GM19438 (cell line): ENCODE measurements around the gene NRG2.

Source experiments
- ATAC-seq: cut with Tn5 transposase; IDR thresholded peaks from one replicate; pipeline ENCODE4 v1.9.1; 2021; ENCODE audit warnings: low read depth; ENCODE audit not compliant: unreplicated experiment

Gene NRG2

DNA sequence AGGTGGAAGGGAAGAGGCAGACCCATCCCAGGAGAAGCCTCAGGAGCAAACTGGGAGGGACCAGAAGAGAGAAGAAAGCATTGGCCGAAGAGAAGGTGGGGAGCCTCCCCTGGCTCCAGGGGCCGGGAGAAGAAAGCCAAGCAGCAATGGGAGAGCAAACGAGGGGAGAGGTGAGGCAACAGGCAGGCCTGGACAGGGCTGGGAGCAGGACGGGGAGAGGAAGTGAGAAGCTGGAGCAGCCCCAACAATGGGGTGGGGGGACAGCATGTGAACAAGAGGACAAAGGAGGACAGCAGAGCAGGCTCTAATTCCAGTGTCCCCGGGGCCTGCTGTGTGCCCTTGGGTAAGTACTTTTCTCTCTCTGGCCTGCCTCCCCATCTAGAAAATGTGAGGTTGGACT, 132.2 kb downstream of the NRG2 start:
- ATAC-seq = no peak

- no peak for ATAC-seq
Observed at GRCh38 chr5:139910036-139910435, 133.1 kb downstream of the NRG2 start.

DNA sequence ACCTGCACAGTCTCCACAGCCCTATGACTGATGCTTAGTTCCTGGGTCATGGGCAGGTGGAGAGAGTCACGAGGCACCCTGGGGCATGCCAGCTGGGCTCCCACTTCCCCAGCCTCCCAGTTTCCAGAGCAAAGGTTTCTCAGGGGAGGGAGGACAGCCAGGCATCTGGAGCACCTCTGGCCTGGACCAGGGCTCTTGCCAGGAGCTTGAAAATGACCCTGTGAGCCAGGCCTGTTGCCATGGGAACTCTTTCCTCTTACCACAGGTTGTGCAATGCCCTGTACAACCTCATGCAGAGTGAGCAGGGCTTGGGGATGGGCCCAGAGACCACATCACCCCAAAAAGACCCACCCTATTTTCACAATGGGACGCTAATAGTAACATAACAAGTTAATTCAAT, 134.3 kb downstream of the NRG2 start:
- ATAC-seq = no peak

- no peak for ATAC-seq
Observed at GRCh38 chr5:139906661-139907060, 136.4 kb downstream of the NRG2 start.

DNA sequence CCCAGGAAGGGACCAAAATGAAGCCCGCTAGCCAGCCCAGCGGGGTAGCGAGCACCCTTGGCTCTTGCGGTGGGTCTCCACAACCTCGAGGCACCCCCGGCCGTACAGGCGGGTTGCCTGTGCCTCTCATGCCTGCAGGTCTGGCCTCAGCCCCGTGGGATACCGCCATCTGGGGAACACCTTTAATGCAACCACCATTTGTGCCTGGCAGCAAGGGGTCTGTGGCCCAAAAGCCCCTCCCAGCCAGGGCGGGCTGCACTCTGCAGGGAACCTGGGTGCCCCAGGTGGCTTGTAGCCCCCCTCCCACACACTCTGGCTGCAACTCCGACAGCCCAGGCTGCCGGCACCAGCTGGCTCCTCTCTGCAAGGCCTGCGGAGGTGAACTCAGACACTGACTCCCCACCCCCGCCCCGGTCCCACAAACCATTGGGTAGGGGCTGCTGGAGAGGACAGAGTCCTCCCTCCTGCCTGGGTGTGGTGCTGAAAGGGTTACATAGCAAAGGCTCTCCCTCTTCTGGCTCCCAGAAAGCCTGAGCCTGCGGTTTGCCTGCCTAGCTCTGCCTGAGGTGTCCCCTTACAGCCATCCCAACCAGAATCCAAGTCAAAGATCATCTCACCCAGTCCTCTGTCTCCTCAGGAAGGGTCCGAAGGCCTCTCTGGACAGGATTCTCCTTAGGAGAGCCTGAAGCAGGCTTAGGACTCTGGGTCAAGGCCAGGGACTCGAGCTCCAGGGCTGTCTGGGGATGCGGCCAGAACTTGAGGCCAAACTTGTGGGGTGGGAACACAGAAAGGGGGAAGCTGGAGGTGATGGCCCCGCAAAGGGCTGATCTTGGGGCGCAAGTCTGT, 138.1 kb downstream of the NRG2 start:
- no peak for ATAC-seq

- ATAC-seq = no peak
Observed at GRCh38 chr5:139904566-139904815, 138.6 kb downstream of the NRG2 start.

DNA sequence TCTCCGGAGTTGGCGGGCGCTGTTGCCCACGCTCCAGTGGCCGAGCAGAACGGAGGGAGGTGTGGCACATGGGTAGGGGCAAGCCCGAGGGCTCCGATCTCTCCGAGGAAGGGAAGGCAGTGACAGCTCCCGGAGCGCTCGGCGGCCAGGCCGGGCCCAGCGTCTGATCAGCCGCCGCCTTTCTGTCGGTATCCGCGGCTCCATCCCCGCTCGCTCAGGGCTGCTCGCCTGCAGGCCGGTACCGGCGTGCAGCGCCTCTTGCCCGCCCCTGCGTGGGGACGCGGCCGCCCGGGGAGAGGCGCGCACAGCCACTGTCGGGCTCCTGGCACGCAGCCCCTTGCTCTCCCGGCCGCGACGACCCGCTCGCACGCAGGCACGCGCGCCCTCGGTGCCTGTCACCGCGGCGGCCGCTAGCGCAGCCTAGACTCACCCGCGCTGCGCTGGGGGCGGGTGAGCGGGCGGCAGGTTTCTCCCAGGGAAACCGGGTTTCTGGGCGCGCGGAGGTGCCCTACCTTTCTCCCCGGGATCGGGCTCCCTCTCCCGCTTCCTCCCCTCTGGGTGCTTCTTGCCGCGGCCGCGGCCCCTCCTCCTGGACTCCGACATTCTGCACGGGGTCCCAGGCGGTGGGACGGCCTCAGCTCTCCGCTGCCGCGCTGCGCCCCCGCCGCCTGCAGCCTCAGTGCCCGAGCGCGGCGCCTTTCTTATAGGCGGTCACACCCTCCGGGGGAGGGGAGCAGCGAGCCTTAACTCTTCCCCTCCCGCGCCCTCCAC, 139.1 kb downstream of the NRG2 start:
- ATAC-seq = no peak

DNA sequence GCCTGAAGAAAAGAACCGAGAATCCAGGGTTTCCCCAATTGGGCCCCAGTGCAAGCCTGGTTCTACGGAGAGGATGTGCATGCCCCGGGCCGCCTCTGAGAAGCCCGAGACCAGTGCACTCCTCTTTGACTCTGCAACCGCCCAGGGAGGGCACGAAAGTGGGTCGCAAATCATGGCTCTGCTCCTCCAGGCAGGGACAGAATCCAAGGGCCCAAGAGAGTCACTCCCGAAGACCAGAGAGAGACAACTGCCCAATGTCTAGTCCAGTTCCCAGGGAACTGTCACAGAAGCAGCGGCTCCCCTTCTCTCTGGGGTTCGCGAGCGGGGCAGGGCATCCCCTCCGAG, 139.7 kb downstream of the NRG2 start:
- no peak for ATAC-seq

DNA sequence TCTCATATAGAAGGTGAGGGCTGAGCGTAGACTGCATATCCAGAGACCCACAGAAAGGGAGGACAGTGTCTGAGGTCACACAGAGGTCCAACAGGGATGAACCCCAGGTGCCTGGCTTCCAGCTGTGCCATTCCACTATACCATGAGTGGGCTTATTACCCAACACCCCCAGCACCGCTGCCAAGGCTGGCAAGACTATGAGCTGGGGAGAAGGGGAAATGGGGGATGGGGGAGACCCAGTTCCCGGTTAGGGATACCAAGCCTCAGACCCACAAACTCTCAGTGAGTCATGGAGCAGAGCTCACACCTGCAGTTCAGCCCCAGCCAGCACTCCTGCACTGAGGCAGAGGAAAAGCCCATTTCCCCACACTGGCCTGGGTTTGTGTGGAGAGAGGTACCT, 141.1 kb downstream of the NRG2 start:
- no peak for ATAC-seq

DNA sequence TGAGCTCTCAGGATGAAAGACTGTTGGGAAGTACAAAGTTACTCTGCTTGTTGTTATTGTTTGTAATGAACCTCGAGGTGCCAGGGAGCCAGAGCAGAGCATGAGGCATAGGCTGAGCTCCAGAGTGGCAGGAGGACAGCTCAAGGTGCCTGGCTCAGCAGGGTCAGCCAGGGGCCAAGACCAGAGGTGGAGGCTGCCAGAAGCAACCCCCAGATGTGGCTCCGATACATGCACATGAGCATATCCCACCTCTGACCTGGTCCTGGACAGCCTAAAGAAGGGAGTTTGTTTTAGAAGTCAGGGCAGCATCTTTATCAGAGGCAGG, 141.9 kb downstream of the NRG2 start:
- no peak for ATAC-seq

DNA sequence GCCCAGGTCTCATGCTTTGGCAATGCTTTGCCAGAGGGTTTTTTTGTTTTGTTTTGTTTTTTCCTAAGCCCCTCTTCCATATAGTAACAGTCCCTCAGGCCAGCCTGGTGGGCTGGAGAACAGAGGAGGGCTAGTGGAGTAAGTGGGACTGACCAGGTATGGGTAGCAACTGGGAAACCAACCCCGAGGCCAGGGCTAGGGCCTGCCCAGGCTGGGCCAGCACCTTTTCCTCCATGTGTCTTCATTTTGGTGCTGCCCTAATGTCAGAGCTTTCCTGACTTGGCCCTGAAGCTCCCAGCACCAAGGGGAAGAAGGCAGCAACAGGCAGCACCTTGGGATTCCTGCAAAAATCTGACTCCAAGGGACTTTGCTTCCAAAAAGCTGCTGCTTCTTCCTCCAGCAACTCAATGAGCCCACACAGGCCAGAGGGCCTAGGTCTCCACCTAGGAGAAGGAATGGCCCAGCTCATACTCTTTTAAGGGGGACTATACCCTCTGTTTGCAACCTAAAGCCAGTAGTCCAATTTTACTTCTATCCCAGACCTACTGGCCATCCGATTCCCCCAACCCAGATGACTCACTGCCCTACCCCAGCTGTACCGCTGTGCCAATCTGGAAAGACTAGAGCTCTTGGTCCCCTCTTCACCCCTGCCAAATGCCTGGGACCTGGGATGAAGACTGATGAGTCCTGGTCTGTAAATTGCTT, 142.4 kb downstream of the NRG2 start:
- no peak for ATAC-seq

- ATAC-seq = no peak
Observed at GRCh38 chr5:139898981-139899380, 144.1 kb downstream of the NRG2 start.

DNA sequence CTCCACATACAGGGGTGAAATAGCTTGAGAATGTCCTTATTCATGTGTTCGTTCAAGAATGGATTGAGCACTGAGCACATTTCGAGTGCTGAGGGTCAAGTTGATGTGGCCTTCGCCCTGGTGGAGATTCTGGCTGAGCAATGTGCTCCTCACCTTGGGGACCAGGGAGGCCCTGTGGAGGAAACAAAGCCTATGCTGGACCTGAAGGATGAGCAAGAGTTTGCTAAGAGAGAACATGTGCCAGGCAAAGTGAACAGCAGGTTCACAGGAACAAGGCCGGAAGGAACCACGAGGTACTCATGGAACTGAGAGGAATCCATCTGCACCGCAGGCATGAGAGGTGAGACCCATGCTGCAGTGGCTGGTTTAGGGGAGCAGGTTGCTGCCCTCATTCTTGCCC, 145.1 kb downstream of the NRG2 start:
- no peak for ATAC-seq

GRCh38 chr5:139897342-139897741, 145.8 kb downstream of the NRG2 start:
- ATAC-seq = no peak

DNA sequence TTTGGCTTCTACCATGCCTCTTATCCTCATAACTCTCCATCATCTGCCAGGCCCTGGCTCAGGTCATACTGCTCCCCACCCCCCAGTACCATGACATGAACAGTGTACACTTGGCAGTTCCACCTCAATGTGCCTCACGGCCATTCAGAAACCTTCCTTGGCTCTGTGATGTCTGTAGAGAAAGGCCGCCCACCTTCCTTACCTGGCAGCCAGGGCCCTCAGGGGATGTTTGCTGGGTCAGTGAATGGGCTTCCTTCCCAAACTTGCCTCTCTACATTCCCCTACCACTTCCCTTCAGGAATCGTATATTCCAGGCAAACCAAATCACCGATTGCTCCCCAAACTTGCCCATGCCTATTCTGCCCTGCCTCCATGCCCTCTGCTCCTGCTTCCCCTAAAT, 146.4 kb downstream of the NRG2 start:
- ATAC-seq = no peak

DNA sequence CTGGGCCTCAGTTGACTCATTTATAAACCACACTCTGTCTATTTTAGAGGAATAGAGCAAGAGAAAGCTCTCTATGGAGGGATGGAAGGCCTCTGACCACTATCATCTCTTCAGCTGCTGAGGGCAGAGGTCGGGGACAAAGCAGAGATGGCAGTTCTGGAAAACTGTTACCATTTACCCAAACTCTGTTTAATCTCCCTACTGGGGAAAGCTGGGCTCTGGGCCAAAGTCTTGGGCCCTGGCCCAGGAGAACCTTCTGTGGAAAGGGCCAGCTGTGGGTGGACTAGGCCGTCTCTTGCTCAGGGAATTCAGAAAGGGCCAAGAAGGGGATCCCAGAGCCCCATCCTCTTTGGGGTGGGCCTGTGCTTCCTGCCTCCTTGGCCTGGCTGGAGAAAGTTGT, 147.5 kb downstream of the NRG2 start:
- no peak for ATAC-seq

DNA sequence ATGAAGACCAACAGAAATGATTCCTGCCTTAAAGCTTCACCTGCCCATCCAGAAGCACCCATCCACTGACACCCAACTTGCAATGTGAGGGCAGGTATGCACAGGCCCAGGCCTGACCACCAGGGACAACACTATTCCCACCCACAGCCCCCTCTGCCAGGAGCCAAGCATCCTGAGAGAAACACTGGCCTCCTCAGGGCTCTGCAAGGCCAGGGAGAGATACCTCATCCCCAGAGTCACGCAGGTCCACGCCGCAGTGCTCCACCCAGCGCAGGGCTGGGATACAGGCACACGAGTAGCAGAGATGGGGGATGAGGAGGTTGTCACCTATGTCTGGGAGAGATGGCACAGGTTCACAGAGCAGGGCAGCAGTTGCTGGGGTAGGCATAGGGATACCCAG, 148.1 kb downstream of the NRG2 start:
- no peak for ATAC-seq

GRCh38 chr5:139893873-139894272, 149.2 kb downstream of the NRG2 start:
- no peak for ATAC-seq

DNA sequence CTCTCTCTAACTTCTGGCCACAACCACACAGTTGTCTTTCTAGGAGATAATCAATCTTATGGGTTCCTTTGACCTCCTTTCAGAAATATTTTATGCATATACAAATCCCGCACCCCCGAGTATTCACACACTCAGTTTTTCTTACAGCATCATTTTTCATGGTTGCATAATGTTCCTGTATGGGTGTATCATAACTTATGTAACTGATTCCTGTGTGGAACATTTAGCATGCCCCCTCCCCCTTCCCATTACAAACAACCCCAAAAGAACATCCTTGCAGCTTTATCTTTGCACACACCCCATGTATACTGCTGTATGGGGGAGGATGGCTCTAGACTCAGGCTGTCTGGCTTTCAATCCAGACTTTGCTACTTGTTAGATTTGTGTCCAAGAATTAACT, 153.7 kb downstream of the NRG2 start:
- no peak for ATAC-seq

DNA sequence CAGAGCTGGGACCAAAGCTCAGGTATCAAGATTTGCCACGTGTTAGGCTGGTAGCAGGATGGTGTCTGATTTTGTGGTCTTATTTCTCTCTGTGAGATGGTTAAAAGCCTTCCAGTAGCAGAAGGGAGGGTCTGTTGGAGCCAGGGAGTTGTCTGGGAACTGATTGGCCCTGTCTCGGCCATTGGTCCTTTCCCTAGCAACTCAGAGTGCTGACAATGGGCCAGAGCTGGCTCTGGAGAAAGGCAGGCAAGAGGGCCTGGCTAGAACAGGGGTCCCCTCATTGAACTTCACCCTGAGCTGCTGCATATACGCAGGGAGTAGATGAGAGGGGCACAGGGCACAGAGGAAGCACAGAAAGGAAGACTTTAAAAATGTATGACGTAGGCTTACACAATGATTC, 154.7 kb downstream of the NRG2 start:
- ATAC-seq = no peak

GRCh38 chr5:139886213-139886612, 156.9 kb downstream of the NRG2 start:
- no peak for ATAC-seq

DNA sequence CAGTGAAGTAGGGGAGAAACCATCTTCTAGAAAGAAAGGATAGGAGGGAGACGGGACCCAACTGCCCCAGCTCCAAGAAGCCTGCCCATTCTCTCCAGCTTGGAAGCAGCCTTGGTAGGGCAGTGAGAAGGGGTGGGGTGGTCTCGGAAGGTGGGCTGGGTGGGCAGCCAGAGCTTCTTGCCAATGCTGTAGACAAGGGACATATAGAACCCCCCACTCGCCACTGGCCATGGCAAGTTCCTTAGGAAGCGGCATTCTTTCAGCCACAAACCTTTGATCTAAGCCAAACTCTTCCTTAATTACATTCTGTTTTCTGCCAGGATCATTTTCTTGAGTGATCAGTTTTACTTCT, 157.3 kb downstream of the NRG2 start:
- ATAC-seq = no peak
